HCT116 (cell line): ENCODE measurements around the gene DNAJC9. TPM values are rescaled to one million over a fixed set of nuclear protein-coding genes. Genes with fewer than 3 reads are reported as not detected.

Source experiments
- ATAC-seq: fragments of 200-7000 bp; cut with Tn5 transposase; 2 replicates; pipeline ENCODE4 v1.9.1; 2020; ENCODE audit warnings: mild to moderate bottlenecking, moderate library complexity
- BruUV-seq: library from RNA; stranded (reverse); fragments of 400-500 nt; replicated peaks from 2 replicates; lab custom pipeline; 2021; lab: Mats Ljungman, UMichigan
- CTCF ChIA-PET: fragments of 300-600 bp; sonication (Branson Sonifier 250); formaldehyde crosslinking; loops from one replicate; lab custom pipeline; 2021; ENCODE audit warnings: antibody characterized with exemption; lab: Charles Lee
- POLR2A ChIA-PET: fragments of 300-600, 350-600 bp; sonication (Branson Sonifier 250); formaldehyde crosslinking; loops from one replicate; lab custom pipeline; 2021; ENCODE audit warnings: antibody characterized with exemption; lab: Charles Lee
- RAD21 ChIA-PET, 2 experiments: fragments of 300-600 bp; sonication (Branson Sonifier 250); formaldehyde crosslinking; loops; one replicate each; lab custom pipeline; 2023; ENCODE audit warnings: low total read pairs in 2 of 2; ENCODE audit not compliant: uncharacterized antibody in 2 of 2, unreplicated experiment in 2 of 2, low non-redundant PET in 1 of 2; lab: Charles Lee
- DNase-seq: peaks from one replicate; pipeline ENCODE4 v3.0.0-alpha.2; 2010; ENCODE audit warnings: low read depth, low spot score
- H2AFZ ChIP-seq: fragments of 200-600 bp; shearing (Covaris generic), sonication (generic); 2 replicates; pipeline ENCODE4 v1.6.1; 2017; ENCODE audit warnings: low read depth, mixed run types, mixed read lengths, antibody characterized with exemption, low read length; ENCODE audit not compliant: poor library complexity, severe bottlenecking
- H3K27ac ChIP-seq: 2 replicates; pipeline ENCODE4 v1.5.1; 2012; ENCODE audit warnings: low read depth, low read length
- H3K27me3 ChIP-seq: fragments of 200-600 bp; sonication (generic); 2 replicates; pipeline ENCODE4 v1.6.1; 2016; ENCODE audit warnings: mixed run types, low read length, mixed read lengths; ENCODE audit not compliant: insufficient read depth
- H3K36me3 ChIP-seq, 2 experiments: fragments of 200-500 bp in 1 of 2; fragments of 200-600 bp in 1 of 2; sonication (Bioruptor generic) in 1 of 2; sonication (generic) in 1 of 2; 2 replicates each; pipeline versions ENCODE4 v1.5.1 to v1.6.1; 2014 to 2016; ENCODE audit warnings: low read length in 2 of 2, inconsistent platforms in 1 of 2, mixed read lengths in 1 of 2, mixed run types in 1 of 2; ENCODE audit not compliant: insufficient read depth in 2 of 2, control insufficient read depth in 1 of 2
- H3K4me1 ChIP-seq, 2 experiments: fragments of 200-600 bp in 1 of 2; sonication (generic) in 1 of 2; 2 replicates each; pipeline versions ENCODE4 v1.5.1 to v1.6.1; 2012 to 2017; ENCODE audit warnings: low read length in 2 of 2, inconsistent platforms in 1 of 2, mild to moderate bottlenecking in 1 of 2, mixed read lengths in 1 of 2, mixed run types in 1 of 2, moderate library complexity in 1 of 2; ENCODE audit not compliant: insufficient read depth in 2 of 2, control insufficient read depth in 1 of 2
- H3K4me2 ChIP-seq: fragments of 200-600 bp; sonication (generic); 2 replicates; pipeline ENCODE4 v1.6.1; 2017; ENCODE audit warnings: mixed run types, low read length, mixed read lengths
- H3K4me3 ChIP-seq, 2 experiments: fragments of 200-600 bp in 1 of 2; sonication (generic) in 1 of 2; replicated peaks in 1 of 2; 2 replicates each; pipeline ENCODE4 v1.5.1; 2011 to 2016; ENCODE audit warnings: low read length in 2 of 2, control low read depth in 1 of 2, low read depth in 1 of 2, mild to moderate bottlenecking in 1 of 2, mixed read lengths in 1 of 2, mixed run types in 1 of 2
- H3K79me2 ChIP-seq: fragments of 200-600 bp; sonication (generic); 2 replicates; pipeline ENCODE4 v1.6.1; 2017; ENCODE audit warnings: mild to moderate bottlenecking, mixed run types, low read length, moderate library complexity, mixed read lengths; ENCODE audit not compliant: insufficient read depth
- H3K9ac ChIP-seq: fragments of 200-600 bp; sonication (generic); 2 replicates; pipeline ENCODE4 v1.6.1; 2016; ENCODE audit warnings: low read length, mixed read lengths
- H3K9me2 ChIP-seq: fragments of 200-600 bp; sonication (generic), shearing (Covaris generic); 2 replicates; pipeline ENCODE4 v1.6.1; 2017; ENCODE audit warnings: mixed run types, mild to moderate bottlenecking, moderate library complexity; ENCODE audit not compliant: insufficient read depth
- H3K9me3 ChIP-seq, 2 experiments: fragments of 200-500 bp in 1 of 2; fragments of 200-600 bp in 1 of 2; sonication (Bioruptor generic) in 1 of 2; sonication (generic) in 1 of 2; 2 replicates each; pipeline ENCODE4 v1.6.1; 2014 to 2017; ENCODE audit warnings: low read length in 2 of 2, mixed read lengths in 2 of 2, inconsistent platforms in 1 of 2, low read depth in 1 of 2, mild to moderate bottlenecking in 1 of 2, mixed run types in 1 of 2, moderate library complexity in 1 of 2; ENCODE audit not compliant: control insufficient read depth in 1 of 2, insufficient read depth in 1 of 2
- H4K20me1 ChIP-seq: fragments of 200-600 bp; sonication (generic), shearing (Covaris generic); 2 replicates; pipeline ENCODE4 v1.6.1; 2017; ENCODE audit warnings: mixed run types, mild to moderate bottlenecking, moderate library complexity; ENCODE audit not compliant: insufficient read depth
- CBX3 ChIP-seq: IDR thresholded peaks from 2 replicates; pipeline ENCODE4 v1.6.1; 2012; ENCODE audit warnings: low read depth
- CEBPB ChIP-seq: IDR thresholded peaks from 2 replicates; pipeline ENCODE4 v1.6.1; 2012; ENCODE audit warnings: low read depth
- EGR1 ChIP-seq: IDR thresholded peaks from 2 replicates; pipeline ENCODE4 v1.6.1; 2012; ENCODE audit warnings: low read depth
- ELF1 ChIP-seq: IDR thresholded peaks from 2 replicates; pipeline ENCODE4 v1.6.1; 2012; ENCODE audit warnings: low read depth, borderline replicate concordance
- JUND ChIP-seq: IDR thresholded peaks from 2 replicates; pipeline ENCODE4 v1.6.1; 2012
- POLR2AphosphoS5 ChIP-seq: IDR thresholded peaks from 2 replicates; pipeline ENCODE4 v1.6.1; 2011; ENCODE audit warnings: mild to moderate bottlenecking, low read depth, low read length, moderate library complexity
- SRF ChIP-seq: IDR thresholded peaks from 2 replicates; pipeline ENCODE4 v1.6.1; 2012; ENCODE audit warnings: low read depth
- YY1 ChIP-seq: IDR thresholded peaks from 2 replicates; pipeline ENCODE4 v1.6.1; 2011; ENCODE audit warnings: low read length, low read depth, moderate library complexity, mild to moderate bottlenecking; ENCODE audit not compliant: insufficient replicate concordance; ENCODE audit errors: extremely low read depth
- ZNF274 ChIP-seq: fragments of 200-500 bp; sonication (Bioruptor generic); IDR thresholded peaks from 2 replicates; pipeline ENCODE4 v1.6.1; 2014; ENCODE audit warnings: mild to moderate bottlenecking, low read depth, low read length, inconsistent platforms
- intact Hi-C: fragments of 100-400 bp; cut with micrococcal nuclease; formaldehyde crosslinking; loops from 2 replicates; pipeline ENCODE4 v1.10.0; 2022
- total RNA-seq: library from RNA; stranded (reverse); gene quantifications from one replicate; pipeline ENCODE4 v1.2.1, GENCODE V29; 2021; ENCODE audit not compliant: unreplicated experiment
- TF ChIP-seq, protein P1 (sequence below): IDR thresholded peaks from 2 replicates; pipeline ENCODE4 v1.6.1; 2012; ENCODE audit warnings: low read depth
- TF ChIP-seq, protein P2 (sequence below): IDR thresholded peaks from 2 replicates; pipeline ENCODE4 v1.6.1; 2012

The DNAJC9 gene
- total RNA-seq, 1 experiment from 2014 or later = 40.3 TPM

DNA sequence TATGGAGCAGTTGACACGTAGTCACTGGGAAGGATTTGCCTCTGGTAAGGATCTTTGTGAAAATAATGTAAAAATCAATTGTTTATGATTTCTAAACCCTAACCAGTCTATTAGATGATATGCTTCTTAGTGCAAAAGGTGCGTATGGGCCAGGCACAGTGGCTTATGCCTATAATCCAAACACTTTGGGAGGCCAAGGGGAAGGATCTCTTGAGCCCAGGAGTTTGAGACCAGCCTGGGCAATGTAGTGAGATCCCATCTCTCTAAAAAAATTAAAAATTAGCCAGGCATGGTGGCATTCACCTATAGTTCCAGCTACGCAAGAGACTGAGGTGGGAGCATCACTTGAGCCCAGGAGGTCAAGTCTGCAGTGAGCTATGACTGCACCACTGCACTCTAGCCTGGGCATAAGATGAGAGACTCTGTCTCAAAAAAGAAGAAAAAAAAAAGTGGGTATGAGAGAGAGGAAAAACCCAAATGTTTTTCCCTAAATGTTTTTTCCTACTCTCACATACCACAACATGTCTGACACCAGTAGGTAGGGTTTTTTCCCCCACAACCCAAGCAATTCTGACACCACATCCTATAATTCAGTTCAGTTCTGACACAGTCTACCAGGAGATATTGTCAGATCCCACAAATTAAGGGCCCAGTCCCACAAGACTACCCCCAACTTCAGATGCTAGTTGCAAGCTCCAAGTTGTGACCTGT is 36.5 kb downstream of the DNAJC9 start:
- TF ChIP-seq POLR2AphosphoS5 (no peak), YY1 (no peak), JUND (no peak), CEBPB (no peak), CBX3 (no peak), ZNF274 (no peak), ELF1 (no peak), EGR1 (no peak), SRF (no peak)
- TF ChIP-seq, protein P1, sequence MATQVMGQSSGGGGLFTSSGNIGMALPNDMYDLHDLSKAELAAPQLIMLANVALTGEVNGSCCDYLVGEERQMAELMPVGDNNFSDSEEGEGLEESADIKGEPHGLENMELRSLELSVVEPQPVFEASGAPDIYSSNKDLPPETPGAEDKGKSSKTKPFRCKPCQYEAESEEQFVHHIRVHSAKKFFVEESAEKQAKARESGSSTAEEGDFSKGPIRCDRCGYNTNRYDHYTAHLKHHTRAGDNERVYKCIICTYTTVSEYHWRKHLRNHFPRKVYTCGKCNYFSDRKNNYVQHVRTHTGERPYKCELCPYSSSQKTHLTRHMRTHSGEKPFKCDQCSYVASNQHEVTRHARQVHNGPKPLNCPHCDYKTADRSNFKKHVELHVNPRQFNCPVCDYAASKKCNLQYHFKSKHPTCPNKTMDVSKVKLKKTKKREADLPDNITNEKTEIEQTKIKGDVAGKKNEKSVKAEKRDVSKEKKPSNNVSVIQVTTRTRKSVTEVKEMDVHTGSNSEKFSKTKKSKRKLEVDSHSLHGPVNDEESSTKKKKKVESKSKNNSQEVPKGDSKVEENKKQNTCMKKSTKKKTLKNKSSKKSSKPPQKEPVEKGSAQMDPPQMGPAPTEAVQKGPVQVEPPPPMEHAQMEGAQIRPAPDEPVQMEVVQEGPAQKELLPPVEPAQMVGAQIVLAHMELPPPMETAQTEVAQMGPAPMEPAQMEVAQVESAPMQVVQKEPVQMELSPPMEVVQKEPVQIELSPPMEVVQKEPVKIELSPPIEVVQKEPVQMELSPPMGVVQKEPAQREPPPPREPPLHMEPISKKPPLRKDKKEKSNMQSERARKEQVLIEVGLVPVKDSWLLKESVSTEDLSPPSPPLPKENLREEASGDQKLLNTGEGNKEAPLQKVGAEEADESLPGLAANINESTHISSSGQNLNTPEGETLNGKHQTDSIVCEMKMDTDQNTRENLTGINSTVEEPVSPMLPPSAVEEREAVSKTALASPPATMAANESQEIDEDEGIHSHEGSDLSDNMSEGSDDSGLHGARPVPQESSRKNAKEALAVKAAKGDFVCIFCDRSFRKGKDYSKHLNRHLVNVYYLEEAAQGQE = no peak
- TF ChIP-seq, protein P2, sequence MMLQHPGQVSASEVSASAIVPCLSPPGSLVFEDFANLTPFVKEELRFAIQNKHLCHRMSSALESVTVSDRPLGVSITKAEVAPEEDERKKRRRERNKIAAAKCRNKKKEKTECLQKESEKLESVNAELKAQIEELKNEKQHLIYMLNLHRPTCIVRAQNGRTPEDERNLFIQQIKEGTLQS = no peak

More for the DNA sequence above, 36.5 kb downstream of the DNAJC9 start:
- DNase-seq = no peak
- Histone ChIP-seq H3K4me1 (no peaks in the 10 kb centered on the region), H4K20me1 (no peaks in the 10 kb centered on the region), H3K9me3 (no peaks in the 10 kb centered on the region), H2AFZ (no peak overlapping the region), H3K4me3 (no peak overlapping the region), H3K27me3 (no peaks in the 10 kb centered on the region), H3K36me3 (no peaks in the 10 kb centered on the region), H3K27ac (no peak overlapping the region), H3K4me2 (no peak overlapping the region), H3K79me2 (no peaks in the 10 kb centered on the region), H3K9ac (no peak overlapping the region), H3K9me2 (no peaks in the 10 kb centered on the region)
- no peak for ATAC-seq
- ChIA-PET RAD21 (no interaction called here), CTCF (no interaction called here), POLR2A (no interaction called here)
- intact Hi-C loops = no loop called here
- BruUV-seq = no TSS peak
